Cardiac muscle cell (in vitro differentiated cells and primary cell): ENCODE measurements around the gene PRH1. TPM values are rescaled to one million over a fixed set of nuclear protein-coding genes. Genes with fewer than 3 reads are reported as not detected.

ENCODE experiments used
- DNase-seq, 2 donors: peaks; one replicate each; pipeline versions ENCODE4 v3.0.0 to v3.0.0-alpha.2; 2010 to 2017; ENCODE audit warnings: low read depth in 1 of 2, low spot score in 1 of 2
- H3K27ac ChIP-seq: fragments of 200-600 bp; sonication (generic); 2 replicates; pipeline ENCODE4 v1.5.1; 2016
- H3K27me3 ChIP-seq: fragments of 200-600 bp; sonication (generic); 2 replicates; pipeline ENCODE4 v1.6.0; 2016; ENCODE audit warnings: control low read depth
- H3K36me3 ChIP-seq: fragments of 200-600 bp; sonication (generic); 2 replicates; pipeline ENCODE4 v1.5.1; 2016; ENCODE audit warnings: control low read depth
- H3K4me1 ChIP-seq: fragments of 200-600 bp; sonication (generic); 2 replicates; pipeline ENCODE4 v1.8.1; 2017; ENCODE audit warnings: low read depth, mild to moderate bottlenecking, mixed run types
- H3K4me3 ChIP-seq: fragments of 200-600 bp; sonication (generic); 2 replicates; pipeline ENCODE4 v1.5.1; 2016; ENCODE audit warnings: mild to moderate bottlenecking
- H3K9me3 ChIP-seq: fragments of 200-600 bp; sonication (generic); 2 replicates; pipeline ENCODE4 v1.5.1; 2017; ENCODE audit warnings: low read depth, mild to moderate bottlenecking, control low read depth
- polyA plus RNA-seq: library from polyadenylated mRNA; unstranded; fragments of >200 nt; fragmentation: Nextera tagmentation; extraction: Ambion mirVana; gene quantifications from 2 replicates; pipeline ENCODE4 v1.2.1, GENCODE V29; 2016
- total RNA-seq: library from RNA; depleted of rRNA; stranded (reverse); fragments of >200 nt; gene quantifications from 2 replicates; pipeline ENCODE4 v1.2.3, GENCODE V29; 2016
- TF ChIP-seq, protein P1 (sequence below): IDR thresholded peaks from 2 replicates; pipeline ENCODE4 v1.5.1; 2012; ENCODE audit warnings: low read depth, mild to moderate bottlenecking, low read length

The PRH1 gene
- total and polyA plus RNA-seq, 2 experiments from 2014 or later, result 30.2 to 38.6 TPM

DNA sequence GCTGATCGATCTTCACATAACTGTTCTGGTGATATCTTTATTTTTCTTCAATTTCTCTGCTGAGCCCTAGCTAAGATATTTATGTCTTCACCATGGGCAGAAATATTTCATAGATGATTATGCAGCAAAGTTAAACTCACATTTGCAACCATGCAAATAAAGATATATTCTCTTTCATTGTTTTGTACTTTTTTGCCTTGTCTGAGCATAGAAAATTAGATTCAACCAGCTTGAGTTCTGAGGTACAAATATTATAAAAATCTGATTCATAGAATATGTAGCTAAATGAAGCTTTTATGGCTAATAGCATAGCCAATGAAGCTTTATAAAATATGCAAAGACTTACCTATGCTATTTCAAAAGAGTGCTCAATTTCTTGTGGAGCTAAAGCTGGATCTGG is 25.4 kb upstream of the PRH1 start, which contains the start of gene TAS2R13:
Gene TAS2R13 (minus strand): TSS at position 101 of the 400 bp plus-strand sequence. CDS start 264 bp downstream, outside the sequence.
- Histone ChIP-seq H3K27ac (no peak within 1 kb of the TSS), H3K4me1 (peaks cover 11% of the 10 kb centered on the region), H3K9me3 (no peaks in the 10 kb centered on the region), H3K4me3 (no peak within 1 kb of the TSS), H3K36me3 (no peaks in the 10 kb centered on the region), H3K27me3 (no peaks in the 10 kb centered on the region)
- TF ChIP-seq, protein P1, sequence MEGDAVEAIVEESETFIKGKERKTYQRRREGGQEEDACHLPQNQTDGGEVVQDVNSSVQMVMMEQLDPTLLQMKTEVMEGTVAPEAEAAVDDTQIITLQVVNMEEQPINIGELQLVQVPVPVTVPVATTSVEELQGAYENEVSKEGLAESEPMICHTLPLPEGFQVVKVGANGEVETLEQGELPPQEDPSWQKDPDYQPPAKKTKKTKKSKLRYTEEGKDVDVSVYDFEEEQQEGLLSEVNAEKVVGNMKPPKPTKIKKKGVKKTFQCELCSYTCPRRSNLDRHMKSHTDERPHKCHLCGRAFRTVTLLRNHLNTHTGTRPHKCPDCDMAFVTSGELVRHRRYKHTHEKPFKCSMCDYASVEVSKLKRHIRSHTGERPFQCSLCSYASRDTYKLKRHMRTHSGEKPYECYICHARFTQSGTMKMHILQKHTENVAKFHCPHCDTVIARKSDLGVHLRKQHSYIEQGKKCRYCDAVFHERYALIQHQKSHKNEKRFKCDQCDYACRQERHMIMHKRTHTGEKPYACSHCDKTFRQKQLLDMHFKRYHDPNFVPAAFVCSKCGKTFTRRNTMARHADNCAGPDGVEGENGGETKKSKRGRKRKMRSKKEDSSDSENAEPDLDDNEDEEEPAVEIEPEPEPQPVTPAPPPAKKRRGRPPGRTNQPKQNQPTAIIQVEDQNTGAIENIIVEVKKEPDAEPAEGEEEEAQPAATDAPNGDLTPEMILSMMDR, result no peak
- no peak for DNase-seq

DNA sequence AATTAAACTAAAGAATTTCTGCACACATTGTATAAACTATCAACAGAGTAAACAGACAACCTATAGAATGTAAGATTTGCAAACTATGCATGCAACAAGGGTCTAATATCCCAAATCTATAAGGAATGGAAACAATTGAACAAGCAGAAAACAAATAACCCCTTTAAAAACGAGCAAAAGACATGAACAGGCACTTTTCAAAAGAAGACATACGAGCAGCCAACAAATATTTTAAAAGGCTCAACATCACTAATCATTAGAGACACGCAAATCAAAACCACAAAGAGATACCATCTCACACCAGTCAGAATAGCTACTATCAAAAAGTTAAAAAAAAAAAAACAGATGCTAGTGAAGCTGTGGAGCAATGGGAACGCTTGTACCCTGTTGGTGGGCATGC is 20.6 kb upstream of the PRH1 start:
- Histone ChIP-seq H3K4me3 (no peak overlapping the region), H3K27me3 (no peaks in the 10 kb centered on the region), H3K27ac (no peak overlapping the region), H3K4me1 (no peaks in the 10 kb centered on the region), H3K9me3 (no peaks in the 10 kb centered on the region), H3K36me3 (no peaks in the 10 kb centered on the region)
- DNase-seq, result no peak
- TF ChIP-seq, protein P1, result no peak

DNA sequence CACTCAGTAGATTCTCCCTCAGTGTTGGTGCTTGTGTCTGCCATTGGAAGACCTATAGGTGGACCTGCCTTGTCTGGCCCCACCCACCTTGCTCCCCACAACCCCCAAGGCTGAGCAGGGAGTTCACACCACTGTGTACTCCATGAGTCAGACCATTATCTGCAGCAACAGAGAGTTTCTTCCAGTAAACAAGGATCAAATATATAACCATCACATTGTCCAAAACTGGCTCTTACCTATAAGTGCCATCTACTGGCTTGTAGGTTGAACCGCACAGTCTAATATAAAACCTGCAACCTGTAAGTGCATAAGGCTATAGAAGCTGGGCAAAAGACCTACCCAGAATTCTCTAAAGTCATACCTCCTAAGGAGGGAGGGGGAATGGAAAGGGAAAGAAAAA is 17.4 kb upstream of the PRH1 start:
- DNase-seq, result peak in 1 of 2 donors; percentile 6
- no peaks in the 10 kb centered on the region for H3K4me1 ChIP-seq
- no peaks in the 10 kb centered on the region for H3K9me3 ChIP-seq
- no peak overlapping the region for H3K27ac ChIP-seq
- TF ChIP-seq, protein P1, result no peak
- H3K36me3 ChIP-seq, result no peaks in the 10 kb centered on the region
- H3K4me3 ChIP-seq, result no peak overlapping the region
- H3K27me3 ChIP-seq, result no peaks in the 10 kb centered on the region

DNA sequence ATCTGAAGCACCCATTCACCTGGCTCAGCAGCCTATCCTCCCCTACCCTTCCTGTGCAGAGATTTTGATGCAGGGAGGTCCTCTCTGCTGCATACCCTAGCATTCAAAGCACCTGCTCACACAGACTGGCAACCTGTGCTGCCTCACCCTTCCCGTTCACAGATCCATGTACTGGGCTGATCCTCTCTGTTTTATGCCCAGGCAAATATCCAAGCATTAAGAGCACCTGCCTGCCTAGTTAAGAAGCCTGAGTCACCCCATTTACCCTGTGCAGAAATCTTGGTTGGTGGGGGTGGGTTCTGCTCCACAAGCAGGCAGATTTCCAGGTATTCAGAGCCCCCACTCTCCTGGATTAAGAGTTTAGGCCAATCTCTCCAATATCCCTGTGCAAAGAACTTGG is 16.9 kb upstream of the PRH1 start:
- no peak for DNase-seq
- no peaks in the 10 kb centered on the region for H3K4me1 ChIP-seq
- H3K4me3 ChIP-seq, result no peak overlapping the region
- no peaks in the 10 kb centered on the region for H3K9me3 ChIP-seq
- H3K27me3 ChIP-seq, result no peaks in the 10 kb centered on the region
- no peaks in the 10 kb centered on the region for H3K36me3 ChIP-seq
- no peak overlapping the region for H3K27ac ChIP-seq
- TF ChIP-seq, protein P1, result no peak

DNA sequence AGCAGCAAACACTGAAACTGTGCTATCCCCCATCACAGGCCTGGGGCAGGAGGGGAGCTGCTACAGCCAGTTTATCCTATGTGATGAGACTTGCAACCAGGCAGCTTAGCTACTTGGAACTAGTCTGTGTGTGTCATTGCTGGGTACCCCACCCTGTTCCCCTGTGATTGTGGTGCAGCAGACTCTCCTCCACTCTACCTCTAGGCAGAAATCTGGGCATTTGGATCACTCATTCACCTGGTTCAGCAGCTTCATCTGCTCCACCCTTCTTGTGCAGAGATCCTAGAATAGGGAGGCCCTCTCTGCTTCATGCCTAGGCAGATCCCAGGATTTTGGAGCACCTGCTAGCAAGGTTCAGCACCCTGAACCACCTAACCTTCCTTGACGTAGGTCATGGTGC is 16.5 kb upstream of the PRH1 start:
- Histone ChIP-seq H3K9me3 (no peaks in the 10 kb centered on the region), H3K4me3 (no peak overlapping the region), H3K27ac (no peak overlapping the region), H3K36me3 (no peaks in the 10 kb centered on the region), H3K4me1 (no peaks in the 10 kb centered on the region), H3K27me3 (no peaks in the 10 kb centered on the region)
- no peak for DNase-seq
- TF ChIP-seq, protein P1, result no peak

DNA sequence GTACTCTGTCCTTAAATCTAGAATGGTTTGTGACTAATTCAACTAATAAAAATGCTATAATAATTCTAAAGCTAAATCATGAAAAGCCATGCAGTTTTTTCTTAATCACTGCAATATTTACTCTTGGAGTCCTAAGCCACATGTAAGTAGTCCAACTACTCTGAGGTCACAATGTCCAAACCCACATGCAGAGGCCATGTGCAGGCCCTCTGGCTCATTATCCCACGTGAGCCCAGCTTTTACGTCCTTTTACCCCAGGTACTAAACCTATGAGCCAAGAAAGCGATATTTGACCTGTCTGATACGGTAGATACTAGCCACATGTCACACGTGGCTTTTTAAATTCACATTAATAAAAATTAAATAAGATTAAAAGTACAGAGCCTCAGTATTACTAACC is 12.8 kb upstream of the PRH1 start:
- TF ChIP-seq, protein P1, result no peak
- no peak for DNase-seq
- H3K27me3 ChIP-seq, result no peaks in the 10 kb centered on the region
- no peaks in the 10 kb centered on the region for H3K9me3 ChIP-seq
- H3K4me1 ChIP-seq, result no peaks in the 10 kb centered on the region
- H3K4me3 ChIP-seq, result no peak overlapping the region
- no peak overlapping the region for H3K27ac ChIP-seq
- H3K36me3 ChIP-seq, result no peaks in the 10 kb centered on the region
